NCI-H2196 treated with DMSO at 0.1 percent for 48 hours (cell line): Measurements from ENCODE around the gene TMTC2.

ENCODE experiments used
- DNase-seq: peaks from one replicate; lab custom pipeline; 2025; ENCODE audit not compliant: unreplicated experiment; lab: John Stamatoyannopoulos, UW

TMTC2 gene

GRCh38 chr12:83172866-83173649 lies 486.4 kb downstream of the TMTC2 start:
- no peak for DNase-seq

DNA sequence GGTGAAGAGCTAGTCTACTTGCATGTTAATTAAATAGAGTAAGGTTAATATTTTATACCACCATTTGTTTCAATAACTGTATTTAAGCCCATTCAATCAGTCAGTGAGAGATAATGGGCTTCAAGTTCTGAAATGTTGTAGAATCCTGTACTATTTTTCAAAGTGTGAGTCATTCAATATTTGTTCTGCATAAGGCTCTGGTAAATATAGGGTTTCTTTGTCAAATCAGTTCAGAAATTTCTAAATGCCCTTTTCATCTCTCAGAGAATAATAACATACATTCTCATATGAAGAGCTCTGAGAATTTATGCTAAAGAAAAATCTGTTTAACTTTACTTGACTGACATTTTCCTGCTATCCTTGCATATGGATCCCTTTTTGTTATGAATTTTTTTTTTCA lies 493.3 kb downstream of the TMTC2 start:
- no peak for DNase-seq

DNA sequence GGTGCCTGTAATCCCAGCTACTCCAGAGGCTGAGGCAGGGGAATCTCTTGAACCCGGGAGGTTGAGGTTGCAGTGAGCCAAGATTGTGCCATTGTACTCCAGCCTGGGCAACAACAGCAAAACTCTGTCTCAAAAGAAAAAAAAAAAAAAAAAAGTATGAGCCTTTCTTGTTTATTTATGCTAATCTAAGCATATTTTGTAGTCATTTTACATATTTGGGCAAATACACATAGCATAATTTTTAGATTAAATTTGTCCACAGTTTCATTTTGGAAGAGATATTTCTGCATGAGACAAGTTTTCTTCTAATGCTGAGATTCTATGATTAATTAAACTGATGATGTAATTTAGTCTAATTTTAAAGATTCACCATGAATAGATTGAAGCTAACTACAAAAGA lies 494.4 kb downstream of the TMTC2 start:
- DNase-seq, result no peak

GRCh38 chr12:83183132-83183531 lies 496.4 kb downstream of the TMTC2 start:
- DNase-seq, result no peak
